Effector memory CD4-positive, alpha-beta T cell (primary cell): Measurements from ENCODE around the gene PRDM2.

Source experiments
- DNase-seq, 3 donors: peaks; one replicate each; pipeline ENCODE4 v3.0.0-alpha.2; 2020
- H3K27ac ChIP-seq: 2 replicates; pipeline ENCODE4 v1.7.0; 2013; ENCODE audit warnings: mild to moderate bottlenecking, low read length, moderate library complexity; ENCODE audit not compliant: insufficient read depth, poor library complexity, severe bottlenecking
- H3K27me3 ChIP-seq: replicated peaks from 2 replicates; pipeline ENCODE4 v1.7.0; 2013; ENCODE audit warnings: mild to moderate bottlenecking, low read length; ENCODE audit not compliant: insufficient read depth, control insufficient read depth, poor library complexity, severe bottlenecking
- H3K36me3 ChIP-seq: 2 replicates; pipeline ENCODE4 v1.7.0; 2013; ENCODE audit warnings: mild to moderate bottlenecking, low read length, moderate library complexity; ENCODE audit not compliant: control insufficient read depth, insufficient read depth
- H3K4me1 ChIP-seq: 2 replicates; pipeline ENCODE4 v1.7.0; 2013; ENCODE audit warnings: low read length, mild to moderate bottlenecking; ENCODE audit not compliant: control insufficient read depth, insufficient read depth, poor library complexity, severe bottlenecking
- H3K4me3 ChIP-seq: 2 replicates; pipeline ENCODE4 v1.7.0; 2013; ENCODE audit warnings: low read length, low read depth, mild to moderate bottlenecking; ENCODE audit not compliant: insufficient read depth, poor library complexity, severe bottlenecking
- H3K9me3 ChIP-seq: 2 replicates; pipeline ENCODE4 v1.7.0; 2013; ENCODE audit warnings: mild to moderate bottlenecking, low read length, moderate library complexity; ENCODE audit not compliant: control insufficient read depth

The PRDM2 gene

GRCh38 chr1:13730751-13731482 lies 30.9 kb downstream of the PRDM2 start:
- no peaks in the 10 kb centered on the region for H3K27me3 ChIP-seq
- DNase-seq = peak; percentile 73 to 80 (median 80)
- H3K36me3 ChIP-seq = no peaks in the 10 kb centered on the region
- H3K9me3 ChIP-seq = no peaks in the 10 kb centered on the region
- H3K27ac ChIP-seq = peak overlapping the region; percentile 82
- peaks cover 43% of the 10 kb centered on the region for H3K4me1 ChIP-seq
- no peak overlapping the region for H3K4me3 ChIP-seq

GRCh38 chr1:13731897-13732296 lies 31.9 kb downstream of the PRDM2 start:
- Histone ChIP-seq H3K4me1 (peaks cover 40% of the 10 kb centered on the region), H3K27me3 (no peaks in the 10 kb centered on the region), H3K9me3 (no peaks in the 10 kb centered on the region), H3K4me3 (no peak overlapping the region), H3K36me3 (no peaks in the 10 kb centered on the region), H3K27ac (peak overlapping the region; percentile 82)
- no peak for DNase-seq

GRCh38 chr1:13732971-13733667 lies 33.1 kb downstream of the PRDM2 start:
- H3K9me3 ChIP-seq = no peaks in the 10 kb centered on the region
- peaks cover 40% of the 10 kb centered on the region for H3K4me1 ChIP-seq
- no peaks in the 10 kb centered on the region for H3K27me3 ChIP-seq
- no peaks in the 10 kb centered on the region for H3K36me3 ChIP-seq
- peak overlapping the region; percentile 57 for H3K27ac ChIP-seq
- peak overlapping the region; percentile 10 for H3K4me3 ChIP-seq
- peak in 2 of 3 donors; percentile 5 to 25 for DNase-seq

GRCh38 chr1:13733711-13734110 lies 33.7 kb downstream of the PRDM2 start:
- Histone ChIP-seq H3K4me1 (peaks cover 40% of the 10 kb centered on the region), H3K27ac (peak overlapping the region; percentile 57), H3K36me3 (no peaks in the 10 kb centered on the region), H3K4me3 (no peak overlapping the region), H3K27me3 (no peaks in the 10 kb centered on the region), H3K9me3 (no peaks in the 10 kb centered on the region)
- no peak for DNase-seq

GRCh38 chr1:13735168-13735930 lies 35.4 kb downstream of the PRDM2 start:
- Histone ChIP-seq H3K27me3 (no peaks in the 10 kb centered on the region), H3K4me1 (peaks cover 32% of the 10 kb centered on the region), H3K9me3 (no peaks in the 10 kb centered on the region), H3K36me3 (no peaks in the 10 kb centered on the region), H3K4me3 (no peak overlapping the region), H3K27ac (peak overlapping the region; percentile 7)
- DNase-seq = no peak

- Histone ChIP-seq H3K9me3 (no peaks in the 10 kb centered on the region), H3K27me3 (no peaks in the 10 kb centered on the region), H3K36me3 (peaks cover 2% of the 10 kb centered on the region), H3K4me1 (peaks cover 15% of the 10 kb centered on the region), H3K4me3 (no peak overlapping the region), H3K27ac (no peak overlapping the region)
- no peak for DNase-seq
Measured at GRCh38 chr1:13737398-13737797, 37.4 kb downstream of the PRDM2 start.

GRCh38 chr1:13746342-13746741 lies 46.4 kb downstream of the PRDM2 start:
- peaks cover 7% of the 10 kb centered on the region for H3K36me3 ChIP-seq
- H3K4me3 ChIP-seq = no peak overlapping the region
- no peak for DNase-seq
- H3K9me3 ChIP-seq = no peaks in the 10 kb centered on the region
- peaks cover 13% of the 10 kb centered on the region for H3K4me1 ChIP-seq
- no peaks in the 10 kb centered on the region for H3K27me3 ChIP-seq
- H3K27ac ChIP-seq = no peak overlapping the region

GRCh38 chr1:13748610-13749505 lies 48.9 kb downstream of the PRDM2 start:
- peak; percentile 92 to 96 (median 94) for DNase-seq
- Histone ChIP-seq H3K4me3 (peak overlapping the region; percentile 60), H3K9me3 (no peaks in the 10 kb centered on the region), H3K36me3 (no peaks in the 10 kb centered on the region), H3K4me1 (peaks cover 29% of the 10 kb centered on the region), H3K27me3 (no peaks in the 10 kb centered on the region), H3K27ac (peak overlapping the region; percentile 76)

- H3K4me1 ChIP-seq = peaks cover 32% of the 10 kb centered on the region
- peak overlapping the region; percentile 76 for H3K27ac ChIP-seq
- H3K36me3 ChIP-seq = no peaks in the 10 kb centered on the region
- H3K27me3 ChIP-seq = no peaks in the 10 kb centered on the region
- no peaks in the 10 kb centered on the region for H3K9me3 ChIP-seq
- no peak for DNase-seq
- peak overlapping the region; percentile 75 for H3K4me3 ChIP-seq
Measured at GRCh38 chr1:13749543-13750341, 49.8 kb downstream of the PRDM2 start.
